Left renal cortex interstitium (tissue), 4 donors: ENCODE measurements around the gene SVIP. TPM values are rescaled to one million over a fixed set of nuclear protein-coding genes. Genes with fewer than 3 reads are reported as not detected.

Experiments
- DNase-seq, 4 donors: peaks; one replicate each; pipeline ENCODE4 v3.0.0-alpha.2; 2013; ENCODE audit warnings: low read depth in 4 of 4, low spot score in 2 of 4, missing footprints in 1 of 4
- polyA plus RNA-seq, 4 donors: library from polyadenylated mRNA; unstranded; fragments of 120-200 nt; gene quantifications; one replicate each; pipeline ENCODE4 v1.2.1, GENCODE V29; 2013; ENCODE audit not compliant: insufficient read length in 4 of 4

Gene SVIP
- polyA plus RNA-seq, 4 donors, result 38.0 to 55.5 (median 42.7) TPM

- no peak for DNase-seq
Observed at GRCh38 chr11:22795914-22796313, 33.7 kb downstream of the SVIP start.

DNA sequence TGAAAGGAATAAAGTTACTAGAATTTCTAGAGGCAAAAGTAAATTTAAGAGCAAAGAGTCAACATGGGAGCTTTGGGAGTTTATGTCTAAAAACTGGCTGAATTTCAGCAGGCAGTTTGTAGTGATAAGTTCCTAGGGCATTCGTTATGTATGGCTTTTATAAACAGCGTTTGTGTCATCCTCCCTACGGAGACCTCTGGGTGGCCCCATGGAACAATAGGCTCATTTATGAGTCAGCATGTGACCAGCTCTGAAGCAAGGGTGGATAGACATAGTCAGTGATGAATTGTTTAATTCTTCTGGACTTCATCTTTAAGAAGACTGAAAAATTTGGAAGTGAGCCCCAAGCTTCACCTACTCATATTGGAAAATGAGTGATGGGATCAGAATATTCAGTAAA lies 37.1 kb downstream of the SVIP start:
- no peak for DNase-seq

GRCh38 chr11:22787551-22788162 lies 41.9 kb downstream of the SVIP start:
- peak in 2 of 4 donors; percentile 11 to 36 for DNase-seq

DNA sequence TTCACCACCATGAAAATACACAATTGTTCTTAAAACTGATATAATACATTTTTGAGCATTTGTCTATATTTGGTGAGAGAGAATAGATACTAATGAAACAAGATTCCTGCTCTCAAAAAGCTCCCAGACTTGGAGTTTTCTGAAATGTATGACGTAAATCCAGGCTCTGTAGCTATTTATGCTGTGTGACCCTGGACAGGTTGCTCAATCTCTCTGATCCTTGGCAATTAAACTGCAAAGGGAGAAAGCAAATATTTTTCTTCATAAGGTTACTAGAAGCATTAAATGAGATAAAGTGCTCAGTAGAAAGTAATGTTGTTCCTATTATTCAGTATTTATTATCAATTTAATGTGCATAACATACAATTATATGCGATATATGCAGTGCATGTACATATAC lies 42.5 kb downstream of the SVIP start:
- DNase-seq, result no peak

- DNase-seq, result no peak
Observed at GRCh38 chr11:22786475-22786874, 43.1 kb downstream of the SVIP start.

DNA sequence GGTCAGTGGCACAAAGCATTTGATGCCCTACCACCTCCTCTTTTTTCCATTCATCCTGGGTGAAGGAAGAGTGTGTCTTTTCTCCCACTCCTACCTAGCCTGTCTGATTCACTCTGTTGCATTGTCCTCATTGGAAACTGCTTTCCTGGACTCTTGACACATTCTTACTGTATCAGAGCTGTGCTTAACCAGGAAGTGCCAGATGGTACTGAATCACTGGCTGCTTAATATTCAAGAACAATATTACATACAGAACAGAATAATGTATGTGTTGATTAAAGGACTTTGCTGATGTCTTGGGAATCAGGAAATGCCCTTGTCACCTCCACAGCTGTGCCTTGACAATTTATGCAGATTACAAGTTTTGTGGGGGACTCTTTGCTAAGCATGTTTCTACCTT lies 44.4 kb downstream of the SVIP start:
- DNase-seq, result no peak

DNA sequence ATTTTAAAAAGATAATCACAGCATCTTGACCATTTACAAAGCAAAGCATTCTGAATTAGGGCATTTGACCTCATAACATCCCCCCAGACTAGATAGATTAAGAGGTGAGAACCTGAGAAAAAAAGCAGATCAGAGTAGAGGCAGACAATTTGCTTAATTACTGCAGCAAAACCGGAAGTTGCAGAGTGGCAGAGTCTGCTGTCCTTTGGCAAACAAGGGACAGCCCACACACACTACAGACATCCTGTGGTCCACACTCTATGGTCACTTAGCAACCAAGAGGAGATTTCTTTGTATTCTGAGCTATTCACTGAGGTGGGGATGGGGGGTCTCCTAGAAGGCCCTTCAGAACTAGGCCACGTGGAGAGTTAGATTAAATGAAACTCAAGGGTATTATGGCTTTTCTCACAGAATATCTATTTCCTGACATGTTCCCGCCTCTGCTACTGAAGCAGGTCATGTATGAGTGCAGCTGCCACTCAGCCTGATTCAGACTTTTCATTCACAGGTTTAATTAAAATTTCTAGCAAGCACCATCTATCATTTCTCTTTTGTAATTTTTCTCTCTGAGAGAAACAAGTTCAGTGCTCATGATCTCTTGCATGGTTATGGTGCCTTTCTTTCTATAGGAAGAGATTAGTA lies 48.5 kb downstream of the SVIP start:
- no peak for DNase-seq

DNA sequence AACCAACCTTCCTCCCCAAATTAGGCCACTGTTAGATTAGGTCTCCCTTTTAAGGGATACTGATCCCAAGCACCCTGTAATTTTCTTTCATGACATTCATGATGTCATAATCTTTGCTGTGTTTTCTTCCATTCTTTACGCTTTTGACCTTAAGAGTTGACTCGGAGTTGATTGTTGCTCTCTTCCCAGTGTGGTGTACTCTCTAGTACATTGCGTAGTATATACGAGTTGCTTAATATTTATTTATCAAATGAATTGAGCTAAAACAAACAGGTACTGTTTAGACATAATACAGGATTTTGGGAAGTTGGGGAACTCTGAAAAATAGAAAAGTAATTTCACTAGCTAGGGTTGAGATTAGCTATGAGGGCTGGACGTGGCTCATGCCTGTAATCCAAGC lies 49.8 kb downstream of the SVIP start:
- no peak for DNase-seq

- DNase-seq, result no peak
Observed at GRCh38 chr11:22778642-22779041, 51.0 kb downstream of the SVIP start.

DNA sequence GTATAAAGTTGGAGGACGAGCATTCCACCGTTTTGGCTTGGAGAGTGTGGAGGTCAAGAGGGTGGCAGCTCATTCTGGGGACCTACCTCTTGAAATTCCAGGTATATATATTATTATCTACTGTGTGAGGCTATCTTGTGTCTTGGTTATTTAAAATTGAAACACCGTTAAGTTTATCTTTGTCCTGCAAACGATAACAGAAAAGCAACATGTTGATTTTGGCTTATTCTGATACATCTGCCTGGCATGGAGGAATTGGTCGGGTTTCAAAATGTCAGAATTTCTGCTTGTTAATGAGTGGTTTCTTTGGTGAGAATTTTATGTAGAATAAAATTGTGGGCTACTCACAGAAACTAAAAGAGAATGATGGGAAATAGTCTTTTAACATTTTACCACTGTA lies 54.4 kb downstream of the SVIP start:
- no peak for DNase-seq

- no peak for DNase-seq
Observed at GRCh38 chr11:22774716-22775115, 54.9 kb downstream of the SVIP start.

GRCh38 chr11:22769081-22769480 lies 60.5 kb downstream of the SVIP start:
- DNase-seq, result no peak

Other genes with a start within 250 kb of the SVIP start
- 10 to 100 TPM; 16.9 to 20.0 (median 18.1) TPM for gene FANCF, start 204.0 kb downstream of the SVIP start, polyA plus RNA-seq
- 10 to 100 TPM in 3 of 4 donors, 1 to 10 TPM in 1; 9.6 to 13.0 (median 11.1) TPM for gene GAS2, start 163.2 kb downstream of the SVIP start, polyA plus RNA-seq
- not detected for gene CCDC179, start 30.7 kb upstream of the SVIP start, polyA plus RNA-seq